NCI-H69 (cell line): ENCODE measurements around the gene RHBDL2.
A peak's percentile ranks its signal among the peaks of the same experiment; 100 is the strongest.
"Not testable (repeated sequence)": the region's sequence is repeated elsewhere in the genome, so short reads cannot be mapped to it uniquely, and the experiment has no call there.

Source experiments
- DNase-seq: peaks from one replicate; lab custom pipeline; 2025; lab: John Stamatoyannopoulos, UW

The RHBDL2 gene

GRCh38 chr1:38875811-38876210 lies 65.8 kb downstream of the RHBDL2 start:
- no peak for DNase-seq

DNA sequence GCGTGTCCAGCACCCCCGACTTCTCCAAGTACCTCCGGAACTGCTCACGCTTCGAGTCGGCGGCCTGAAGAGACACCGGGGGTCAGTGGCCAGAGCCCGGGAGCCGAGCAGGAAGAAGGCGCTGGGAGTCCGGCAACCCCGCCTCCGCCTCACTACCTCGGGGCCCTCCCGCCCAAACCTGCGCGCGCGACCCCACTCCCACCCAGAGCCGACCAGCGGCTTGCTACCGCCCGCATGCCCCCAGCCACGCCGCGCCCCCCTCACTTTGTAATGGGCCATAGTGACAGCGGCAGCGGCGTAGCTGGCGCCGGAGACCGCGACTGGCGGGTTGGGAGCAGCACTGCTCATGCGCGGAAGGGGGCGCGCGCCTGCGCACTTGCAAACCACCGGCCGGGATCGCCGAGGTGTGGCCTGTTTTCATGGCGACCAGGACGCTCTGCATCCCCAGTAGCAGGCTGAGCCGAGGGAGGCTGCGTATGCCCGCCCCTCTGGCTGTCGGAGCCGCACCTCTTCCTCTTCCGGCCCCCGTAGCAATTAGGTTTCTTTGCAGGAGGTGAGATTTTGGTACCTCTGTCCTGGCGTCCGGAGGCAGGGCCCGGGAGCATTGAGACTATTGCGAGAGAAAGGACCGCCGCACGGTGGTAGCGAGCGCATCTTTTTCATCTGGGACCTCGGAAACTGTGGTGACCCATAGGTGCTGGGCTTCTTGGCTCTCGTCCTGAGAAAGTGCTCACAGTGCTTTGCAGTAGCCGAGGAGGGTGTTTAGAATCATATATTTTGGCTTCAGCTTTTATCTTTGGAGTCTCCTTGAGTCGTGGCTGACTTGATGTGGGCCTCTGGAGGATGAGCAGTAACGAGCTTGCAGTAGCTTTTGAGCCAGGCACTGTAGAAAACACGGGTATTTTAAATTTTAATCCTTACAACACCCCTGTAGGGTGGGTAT lies 68.3 kb downstream of the RHBDL2 start, which contains the start of gene MYCBP:
Gene MYCBP (minus strand): TSS at position 322 of the 943 bp plus-strand sequence. CDS start 43 bp downstream, at position 279.
- peak; percentile 92 for DNase-seq

GRCh38 chr1:38872401-38873026 lies 69.1 kb downstream of the RHBDL2 start:
- DNase-seq = peak; percentile 5

GRCh38 chr1:38870996-38871395 lies 70.6 kb downstream of the RHBDL2 start:
- DNase-seq = no peak

DNA sequence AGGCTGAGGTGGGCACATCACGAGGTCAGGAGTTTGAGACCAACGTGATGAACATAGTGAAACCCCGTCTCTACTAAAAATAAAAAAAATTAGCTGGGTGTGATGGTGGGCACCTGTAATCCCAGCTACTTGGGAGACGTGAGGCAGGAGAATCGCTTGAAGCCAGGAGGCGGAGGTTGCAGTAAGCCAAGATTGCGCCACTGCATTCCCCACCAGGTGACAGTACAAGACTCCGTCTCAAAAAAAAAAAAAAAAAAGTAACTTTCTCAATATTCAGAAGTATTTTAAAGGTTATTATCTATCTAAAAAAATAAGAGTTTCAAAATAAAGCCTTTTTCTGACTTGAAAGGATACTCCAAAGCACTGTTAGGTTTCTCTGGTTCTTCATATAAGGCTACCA lies 74.4 kb downstream of the RHBDL2 start:
- no peak for DNase-seq

GRCh38 chr1:38865112-38865715 lies 76.4 kb downstream of the RHBDL2 start:
- no peak for DNase-seq

GRCh38 chr1:38860454-38860795 lies 81.2 kb downstream of the RHBDL2 start:
- DNase-seq = no peak

DNA sequence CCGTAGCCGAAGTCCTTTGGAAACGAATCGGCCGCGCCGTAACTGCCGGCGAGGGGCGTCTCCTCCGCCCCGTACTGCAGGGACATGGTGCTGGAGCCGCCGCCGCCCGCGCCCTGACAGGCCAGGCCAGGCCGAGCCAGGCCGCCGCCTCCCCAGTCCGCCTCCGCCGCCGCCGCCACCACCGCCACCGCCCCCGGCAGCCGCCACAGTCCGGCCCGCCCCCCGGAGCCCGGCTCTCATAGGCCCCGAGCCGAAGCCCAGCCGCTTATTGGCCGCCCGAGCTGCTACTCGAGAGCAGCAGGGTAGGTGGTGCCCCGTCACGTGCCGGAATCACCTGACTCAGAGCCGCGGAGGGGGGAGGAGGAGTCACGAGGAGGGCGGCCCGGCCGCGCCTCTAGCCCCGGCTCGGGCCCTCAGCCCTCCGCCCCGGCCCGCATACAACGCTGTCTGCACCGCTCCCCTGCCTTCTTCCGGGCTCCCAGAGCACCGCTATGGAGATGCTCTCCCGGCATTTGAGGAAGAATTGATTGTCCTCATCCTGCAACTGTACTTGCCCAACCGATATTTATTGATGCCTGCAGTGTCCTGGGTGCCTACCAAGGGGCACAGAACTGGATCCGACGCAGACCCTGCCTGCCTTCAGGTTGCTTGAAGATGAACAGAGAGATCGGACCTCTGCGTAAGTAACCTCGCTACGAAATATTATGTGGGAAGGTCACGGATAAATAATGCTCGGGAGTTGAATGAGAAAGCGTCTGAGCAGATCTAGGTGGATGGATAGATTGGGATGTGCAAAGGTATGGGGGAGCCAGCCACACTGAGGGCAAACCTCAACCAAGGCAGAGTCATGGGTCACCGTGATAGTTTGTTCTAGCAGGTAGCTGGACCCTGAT lies 81.8 kb downstream of the RHBDL2 start, which contains the start of gene RRAGC:
Gene RRAGC (minus strand): TSS at position 212 of the 893 bp plus-strand sequence. CDS start 126 bp downstream, at position 86.
- peak; percentile 96 for DNase-seq

DNA sequence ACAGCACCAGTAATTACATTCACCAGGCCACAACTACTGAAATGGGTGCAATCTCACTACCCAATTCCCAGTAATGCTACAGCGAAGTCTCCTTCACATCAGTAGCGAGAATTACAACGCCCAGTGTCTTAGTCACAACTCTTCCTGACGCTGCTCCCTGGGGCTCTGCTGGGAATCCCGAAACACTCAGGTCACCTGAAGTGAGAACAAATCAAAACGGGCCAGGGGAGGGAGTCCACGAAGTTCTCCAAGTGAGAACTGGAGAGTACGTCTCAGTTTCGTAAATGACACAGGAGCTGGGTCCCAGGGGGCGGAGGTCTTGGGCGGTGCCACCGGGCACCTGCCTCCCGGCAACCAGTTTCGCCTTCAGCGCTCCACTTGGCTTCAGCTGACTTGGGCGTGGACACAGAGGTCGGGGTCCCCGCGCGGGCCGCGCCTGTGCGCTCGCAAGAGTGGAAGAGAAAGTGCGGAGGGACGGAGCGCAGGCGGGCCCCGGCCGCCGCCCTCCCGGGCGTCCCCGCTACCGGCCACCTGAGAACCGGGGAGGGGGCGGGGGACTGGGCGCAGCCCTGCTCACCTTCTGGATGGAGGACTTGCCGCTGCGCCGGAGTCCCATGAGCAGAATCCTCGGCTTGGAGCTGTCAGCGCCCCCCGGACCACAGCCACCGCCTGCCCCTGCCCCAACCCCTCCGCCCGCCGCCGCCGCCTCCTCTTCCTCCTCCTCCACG lies 82.6 kb downstream of the RHBDL2 start:
- DNase-seq = peak; percentile 48

GRCh38 chr1:38852780-38853179 lies 88.8 kb downstream of the RHBDL2 start:
- no peak for DNase-seq

DNA sequence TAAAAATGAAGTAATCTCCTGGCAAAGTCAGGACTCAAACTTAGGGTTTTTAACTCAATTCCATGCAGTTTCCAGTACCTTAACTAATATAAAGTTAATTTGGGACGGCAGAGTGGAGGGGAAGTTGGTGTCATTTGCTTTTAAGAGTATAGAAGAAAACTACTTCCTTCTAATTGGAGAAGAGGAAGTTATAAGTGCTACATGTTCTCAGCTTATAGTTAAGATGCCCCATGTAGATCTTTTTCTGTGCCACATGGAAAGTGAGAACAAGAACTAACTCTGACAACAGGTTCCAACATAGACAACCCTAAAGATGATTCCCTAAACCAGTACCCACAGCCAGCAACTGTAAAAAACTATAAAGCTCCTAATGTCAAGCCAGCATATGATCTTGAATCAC lies 93.6 kb downstream of the RHBDL2 start:
- DNase-seq = no peak

DNA sequence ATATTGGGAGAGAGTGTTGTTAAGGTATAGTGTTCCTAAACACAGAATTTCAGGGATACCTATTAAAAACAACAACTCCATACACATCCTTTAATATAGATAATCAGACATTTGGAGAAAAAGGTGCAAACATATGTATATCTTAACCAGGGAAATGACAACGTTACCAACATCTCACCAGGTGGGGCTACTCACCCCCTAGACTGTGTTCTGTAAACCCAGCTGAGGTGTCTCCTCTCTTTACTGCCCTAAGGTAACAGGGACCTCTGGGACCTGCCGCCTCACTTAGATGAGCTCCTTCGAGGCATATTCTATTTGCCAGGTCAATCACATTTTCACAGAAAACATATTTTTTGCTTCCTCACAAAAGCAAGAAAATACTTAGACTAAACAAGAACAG lies 95.4 kb downstream of the RHBDL2 start:
- DNase-seq = no peak

- not testable (repeated sequence) for DNase-seq
Observed at GRCh38 chr1:38845088-38845487, 96.5 kb downstream of the RHBDL2 start.

DNA sequence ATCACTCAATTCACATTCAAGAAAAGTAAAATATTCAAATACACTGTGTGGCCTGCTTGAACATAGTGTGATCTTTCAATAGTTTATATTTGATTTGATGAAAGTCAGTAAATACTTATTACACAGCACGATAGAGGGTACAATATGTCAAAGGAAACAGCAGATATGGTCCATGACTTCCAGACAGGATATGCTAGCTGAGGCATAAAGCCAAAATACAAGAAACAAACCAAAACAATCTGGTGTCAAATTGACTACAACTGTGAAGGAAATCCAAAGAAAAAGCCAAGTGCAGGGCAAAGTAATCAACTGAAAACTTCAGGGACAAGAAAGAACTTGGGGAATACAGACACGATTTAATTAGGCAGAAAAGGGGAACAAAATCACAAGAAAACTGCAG lies 101.3 kb downstream of the RHBDL2 start:
- no peak for DNase-seq

- no peak for DNase-seq
Observed at GRCh38 chr1:38839363-38839762, 102.3 kb downstream of the RHBDL2 start.

DNA sequence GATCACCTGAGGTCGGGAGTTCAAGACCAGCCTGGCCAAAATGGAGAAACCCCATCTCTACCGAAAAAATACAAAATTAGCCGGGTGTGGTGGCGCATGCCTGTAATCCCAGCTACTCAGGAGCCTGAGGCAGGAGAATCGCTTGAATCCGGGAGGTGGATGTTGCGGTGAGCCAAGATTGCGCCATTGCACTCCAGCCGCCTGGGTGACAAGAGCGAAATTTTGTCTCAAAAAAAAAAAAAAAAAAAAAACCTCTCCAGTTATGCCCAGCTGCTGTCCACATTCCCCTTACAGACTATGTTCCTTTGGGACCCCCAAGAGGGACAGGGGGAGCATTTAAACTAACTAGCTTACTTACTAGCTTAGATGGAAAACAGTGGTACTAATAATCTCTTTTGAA lies 105.3 kb downstream of the RHBDL2 start:
- not testable (repeated sequence) for DNase-seq
